Uterus (tissue), 4 donors: ENCODE results near the gene KCTD1. TPM values are rescaled to one million over a fixed set of nuclear protein-coding genes. Genes with fewer than 3 reads are reported as not detected.

Experiments used
- DNase-seq, 2 donors: peaks; one replicate each; pipeline ENCODE4 v3.0.0-alpha.2; 2019 to 2020
- H3K27ac ChIP-seq, 2 donors: fragments of 200-600 bp; sonication (generic); 1 replicate in 1 of 2; 2 replicates in 1 of 2; pipeline ENCODE4 v1.5.1; 2016 to 2018
- H3K27me3 ChIP-seq, 2 donors: fragments of 200-600 bp; sonication (generic); one replicate each; pipeline ENCODE4 v1.5.1; 2018 to 2019; ENCODE audit warnings: control low read depth in 1 of 2
- H3K36me3 ChIP-seq, 2 donors: fragments of 200-600 bp; sonication (generic); one replicate each; pipeline ENCODE4 v1.5.1; 2019; ENCODE audit warnings: control low read depth in 1 of 2
- H3K4me1 ChIP-seq, 2 donors: fragments of 200-600 bp; sonication (generic); one replicate each; pipeline ENCODE4 v1.5.1; 2018 to 2019; ENCODE audit warnings: control low read depth in 1 of 2
- H3K4me3 ChIP-seq, 2 donors: fragments of 200-600 bp; sonication (generic); 1 replicate in 1 of 2; 2 replicates in 1 of 2; pipeline ENCODE4 v1.5.1; 2018 to 2019; ENCODE audit warnings: mild to moderate bottlenecking in 1 of 2
- H3K9me3 ChIP-seq, 2 donors: fragments of 200-600 bp; sonication (generic); one replicate each; pipeline ENCODE4 v1.5.1; 2019; ENCODE audit warnings: control low read depth in 1 of 2
- CTCF ChIP-seq, 4 experiments: fragments of 200-600 bp in 2 of 4; fragments of 450-650 bp in 2 of 4; sonication (generic) in 2 of 4; IDR thresholded peaks; one replicate each; pipeline ENCODE4 v1.5.1; 2016 to 2019; ENCODE audit warnings: antibody characterized with exemption in 4 of 4, mild to moderate bottlenecking in 2 of 4, moderate library complexity in 1 of 4
- POLR2A ChIP-seq, 2 donors: fragments of 450-650 bp; IDR thresholded peaks; one replicate each; pipeline ENCODE4 v1.6.1; 2016; ENCODE audit warnings: antibody characterized with exemption in 2 of 2, mild to moderate bottlenecking in 1 of 2, moderate library complexity in 1 of 2
- intact Hi-C: fragments of 100-400 bp; cut with DNase I; formaldehyde crosslinking; loops from one replicate; pipeline ENCODE4 v1.15.1; 2023; ENCODE audit warnings: low total_unique reads
- total RNA-seq, 4 donors: library from RNA; depleted of rRNA in 3 of 4; stranded (reverse); fragments of >200 nt in 3 of 4; gene quantifications; one replicate each; pipeline versions ENCODE4 v1.1.0 to v1.2.4, GENCODE V29; 2014 to 2023
- donor health status: DM: yes; HTN: yes; CAD: no.

Gene KCTD1
- total RNA-seq, 4 donors from 2014 or later: 1.2 to 41.3 (median 11.7) TPM

- intact Hi-C loops: no loop called here
- TF ChIP-seq POLR2A (IDR thresholded peaks at IDR 0.05): no peak
- no peak for TF ChIP-seq CTCF (IDR thresholded peaks at IDR 0.05)
- Histone ChIP-seq H3K4me1 (no peaks in the 10 kb centered on the region), H3K9me3 (no peaks in the 10 kb centered on the region), H3K4me3 (no peak overlapping the region), H3K27me3 (no peaks in the 10 kb centered on the region), H3K27ac (no peak overlapping the region), H3K36me3 (no peaks in the 10 kb centered on the region)
- DNase-seq: peak in 1 of 2 donors; percentile 40
Observed at GRCh38 chr18:26429535-26430226, 118.7 kb downstream of the KCTD1 start.

- DNase-seq: peak in 1 of 2 donors; percentile 62
- H3K27ac ChIP-seq: no peak overlapping the region
- intact Hi-C loops: no loop called here
- H3K27me3 ChIP-seq: no peaks in the 10 kb centered on the region
- H3K4me3 ChIP-seq: no peak overlapping the region
- no peak for TF ChIP-seq POLR2A (IDR thresholded peaks at IDR 0.05)
- no peak for TF ChIP-seq CTCF (IDR thresholded peaks at IDR 0.05)
- H3K9me3 ChIP-seq: no peaks in the 10 kb centered on the region
- no peaks in the 10 kb centered on the region for H3K36me3 ChIP-seq
- H3K4me1 ChIP-seq: no peaks in the 10 kb centered on the region
Observed at GRCh38 chr18:26425148-26425531, 123.2 kb downstream of the KCTD1 start.

DNA sequence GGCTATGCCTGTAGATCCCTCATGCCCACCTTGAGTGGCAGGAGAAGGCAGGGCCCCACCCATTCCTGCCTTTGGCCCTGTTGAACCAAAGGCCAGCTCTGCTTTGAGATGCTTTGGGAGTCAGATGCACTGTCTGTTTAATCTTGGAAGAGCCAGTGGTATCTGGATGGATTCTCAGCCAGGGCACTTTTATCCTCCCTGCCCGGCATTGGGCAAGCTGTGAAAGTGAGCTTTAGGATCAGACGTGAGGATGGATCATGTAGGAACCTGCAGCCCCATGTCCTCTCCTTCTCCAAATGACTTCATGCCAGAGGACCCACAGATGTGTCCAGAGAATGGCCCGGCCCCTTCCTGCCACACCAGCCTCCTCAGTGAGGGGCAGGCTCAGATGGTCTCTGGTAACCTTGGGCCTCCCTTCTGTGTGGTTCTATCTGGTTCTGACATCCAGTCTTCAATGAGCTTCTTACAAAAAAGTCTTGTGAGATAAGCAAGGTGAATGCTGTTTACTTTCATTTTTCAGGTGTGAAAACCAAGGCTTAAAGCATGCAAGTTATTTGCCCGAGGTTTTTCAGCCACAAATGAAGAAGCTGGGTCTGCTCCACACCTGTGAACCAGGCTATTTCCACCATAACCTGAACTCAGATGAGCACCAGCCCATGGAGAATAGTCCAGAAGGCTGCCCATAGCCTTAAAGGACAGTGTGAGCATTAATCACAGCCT, 123.8 kb downstream of the KCTD1 start:
- intact Hi-C loops: no loop called here
- Histone ChIP-seq H3K36me3 (no peaks in the 10 kb centered on the region), H3K4me1 (no peaks in the 10 kb centered on the region), H3K27ac (peak overlapping the region in 1 of 2 donors; percentile 23), H3K27me3 (no peaks in the 10 kb centered on the region), H3K4me3 (no peak overlapping the region), H3K9me3 (no peaks in the 10 kb centered on the region)
- TF ChIP-seq CTCF (IDR thresholded peaks at IDR 0.05): no peak
- no peak for TF ChIP-seq POLR2A (IDR thresholded peaks at IDR 0.05)
- DNase-seq: no peak

DNA sequence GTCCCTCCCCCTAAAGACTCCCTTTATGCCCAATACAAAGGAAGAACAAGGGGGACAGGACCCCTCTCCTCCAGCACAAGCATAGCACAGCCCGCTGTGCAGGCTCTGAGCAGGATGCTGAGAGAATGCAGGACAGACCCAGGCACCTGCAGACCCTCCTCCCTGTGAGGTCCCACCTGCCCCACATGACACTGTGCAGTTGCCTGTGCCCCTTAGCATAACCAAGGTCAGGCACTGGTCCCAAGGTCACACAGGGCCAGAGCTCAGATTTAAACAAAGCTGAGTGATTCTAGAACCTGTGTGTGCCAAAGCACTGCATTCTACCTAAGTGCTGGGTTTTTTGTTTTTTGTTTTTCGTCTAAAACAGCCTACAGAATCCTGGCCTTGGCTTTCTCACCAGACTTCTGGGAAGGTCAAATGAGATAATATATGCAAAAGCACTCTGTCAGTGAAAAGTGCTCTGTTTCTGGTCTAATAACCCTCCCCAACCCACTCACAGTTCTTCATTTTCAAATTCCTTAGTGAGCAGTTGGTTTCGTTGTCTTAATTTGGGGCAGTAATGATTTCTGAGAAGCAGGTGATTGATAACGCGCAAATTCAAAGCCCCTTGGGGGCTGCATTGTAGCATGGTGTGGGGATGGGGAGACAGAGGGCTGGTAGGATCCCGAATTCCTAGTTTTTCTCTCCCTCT, 125.7 kb downstream of the KCTD1 start:
- intact Hi-C loops: no loop called here
- H3K9me3 ChIP-seq: no peaks in the 10 kb centered on the region
- H3K27me3 ChIP-seq: no peaks in the 10 kb centered on the region
- no peak for DNase-seq
- no peak overlapping the region for H3K27ac ChIP-seq
- H3K36me3 ChIP-seq: no peaks in the 10 kb centered on the region
- TF ChIP-seq POLR2A (IDR thresholded peaks at IDR 0.05) (no peak), CTCF (IDR thresholded peaks at IDR 0.05) (no peak)
- no peaks in the 10 kb centered on the region for H3K4me1 ChIP-seq
- H3K4me3 ChIP-seq: no peak overlapping the region

DNA sequence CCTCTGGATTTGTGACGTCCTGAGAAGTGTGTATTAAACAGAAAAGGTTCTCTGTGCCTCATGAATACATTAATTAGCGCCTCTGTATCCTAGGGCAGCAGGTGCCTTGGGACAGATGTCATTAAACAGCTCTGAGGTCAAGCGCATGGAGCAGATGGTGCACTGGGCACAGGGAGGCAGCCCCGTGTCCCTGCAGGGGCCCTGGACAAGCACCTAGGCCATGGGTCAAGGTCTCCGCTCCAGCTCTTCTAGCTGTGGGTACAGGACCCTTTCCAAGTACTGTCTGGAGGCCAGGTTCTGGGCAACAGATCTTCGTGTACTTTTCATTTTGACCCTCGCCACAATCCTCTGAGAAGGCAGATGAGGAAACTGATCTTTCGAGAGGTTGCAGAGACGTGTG, 126.4 kb downstream of the KCTD1 start:
- no peak for DNase-seq
- intact Hi-C loops: no loop called here
- TF ChIP-seq CTCF (IDR thresholded peaks at IDR 0.05): no peak
- no peak for TF ChIP-seq POLR2A (IDR thresholded peaks at IDR 0.05)
- Histone ChIP-seq H3K4me1 (no peaks in the 10 kb centered on the region), H3K9me3 (no peaks in the 10 kb centered on the region), H3K27ac (no peak overlapping the region), H3K27me3 (no peaks in the 10 kb centered on the region), H3K36me3 (no peaks in the 10 kb centered on the region), H3K4me3 (no peak overlapping the region)
